Activated T-cell treated with anti-CD3 and anti-CD28 coated beads for 24 hours (primary cell): ENCODE measurements around the gene VSNL1.

Source experiments
- DNase-seq: peaks from one replicate; pipeline ENCODE4 v3.0.0-alpha.2; 2020; ENCODE audit warnings: low read depth

The VSNL1 gene

DNA sequence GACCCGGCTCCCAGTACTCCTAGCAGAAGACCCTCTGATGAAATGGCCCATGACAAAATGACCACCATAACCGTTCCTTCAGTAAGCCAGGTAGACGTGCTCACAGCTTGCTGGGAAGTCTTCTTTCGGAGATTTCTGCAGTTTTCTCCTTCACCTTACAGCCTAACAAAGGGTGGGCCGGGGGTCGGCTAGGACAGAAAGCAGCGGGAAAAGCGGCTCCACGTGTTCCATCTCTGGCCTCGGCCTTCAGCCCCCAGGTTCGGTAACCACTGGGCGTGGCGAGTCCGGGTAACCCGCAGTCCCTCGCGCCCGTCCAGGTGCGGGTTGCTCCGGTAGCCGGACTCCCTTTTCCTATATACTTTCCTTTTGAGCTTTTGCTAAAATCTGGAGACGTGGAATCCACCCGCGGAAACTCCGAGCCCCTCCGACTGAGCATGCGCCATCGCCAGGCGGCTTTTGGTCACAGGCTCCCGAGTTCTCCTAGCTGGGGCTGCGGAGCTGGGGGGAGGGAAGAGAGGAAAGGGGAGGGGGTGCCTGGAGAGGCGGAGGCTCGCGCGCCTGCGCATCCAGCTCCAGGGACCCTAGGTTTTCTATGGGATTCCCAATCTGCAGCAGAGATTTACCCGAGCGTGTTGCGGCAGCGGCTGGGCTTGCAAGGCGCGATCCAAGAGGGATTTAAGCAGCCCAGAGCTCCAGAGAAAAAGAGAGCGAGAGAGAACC, at the start of gene VSNL1:
VSNL1 (plus strand) TSS at position 604 of the 720 bp plus-strand sequence. CDS start 51,379 bp downstream, outside the sequence.
- no peak for DNase-seq

DNA sequence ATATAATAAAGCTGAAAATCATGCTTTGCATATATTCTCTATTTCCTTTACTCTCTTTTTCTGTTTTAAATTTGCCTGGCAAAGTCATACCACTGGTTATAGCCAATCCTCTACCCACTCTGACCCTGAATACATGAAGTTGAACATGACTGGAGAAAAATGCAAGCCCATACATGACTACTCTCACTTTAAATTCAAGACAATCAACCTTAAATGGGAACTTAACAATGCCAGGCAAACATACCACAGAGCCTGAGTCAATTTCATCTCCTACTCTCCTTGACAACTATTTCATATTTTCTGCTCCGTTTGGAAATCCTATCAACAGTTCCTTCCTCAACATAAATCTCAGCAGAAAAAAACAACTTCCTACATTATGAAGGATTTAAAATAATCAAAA, 44.9 kb upstream of the VSNL1 start:
- no peak for DNase-seq

DNA sequence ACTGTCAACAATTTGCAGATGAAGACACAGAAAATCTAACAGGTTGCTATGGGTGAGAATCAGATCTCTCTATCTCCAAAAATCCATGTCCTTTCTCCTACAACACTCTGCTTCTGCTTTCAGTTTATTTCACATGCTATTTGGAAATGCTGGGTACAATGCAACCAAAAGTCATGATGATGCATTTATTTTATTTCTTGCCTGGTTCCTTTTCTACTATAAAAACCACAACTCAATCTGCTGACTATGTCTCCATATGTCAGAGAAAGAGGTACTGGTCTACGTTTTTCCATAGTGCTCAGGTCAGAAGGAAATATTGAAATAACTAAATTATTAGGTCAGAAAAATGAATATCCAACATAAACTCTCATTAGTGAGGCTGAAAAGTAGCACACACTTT, 42.8 kb upstream of the VSNL1 start:
- no peak for DNase-seq

DNA sequence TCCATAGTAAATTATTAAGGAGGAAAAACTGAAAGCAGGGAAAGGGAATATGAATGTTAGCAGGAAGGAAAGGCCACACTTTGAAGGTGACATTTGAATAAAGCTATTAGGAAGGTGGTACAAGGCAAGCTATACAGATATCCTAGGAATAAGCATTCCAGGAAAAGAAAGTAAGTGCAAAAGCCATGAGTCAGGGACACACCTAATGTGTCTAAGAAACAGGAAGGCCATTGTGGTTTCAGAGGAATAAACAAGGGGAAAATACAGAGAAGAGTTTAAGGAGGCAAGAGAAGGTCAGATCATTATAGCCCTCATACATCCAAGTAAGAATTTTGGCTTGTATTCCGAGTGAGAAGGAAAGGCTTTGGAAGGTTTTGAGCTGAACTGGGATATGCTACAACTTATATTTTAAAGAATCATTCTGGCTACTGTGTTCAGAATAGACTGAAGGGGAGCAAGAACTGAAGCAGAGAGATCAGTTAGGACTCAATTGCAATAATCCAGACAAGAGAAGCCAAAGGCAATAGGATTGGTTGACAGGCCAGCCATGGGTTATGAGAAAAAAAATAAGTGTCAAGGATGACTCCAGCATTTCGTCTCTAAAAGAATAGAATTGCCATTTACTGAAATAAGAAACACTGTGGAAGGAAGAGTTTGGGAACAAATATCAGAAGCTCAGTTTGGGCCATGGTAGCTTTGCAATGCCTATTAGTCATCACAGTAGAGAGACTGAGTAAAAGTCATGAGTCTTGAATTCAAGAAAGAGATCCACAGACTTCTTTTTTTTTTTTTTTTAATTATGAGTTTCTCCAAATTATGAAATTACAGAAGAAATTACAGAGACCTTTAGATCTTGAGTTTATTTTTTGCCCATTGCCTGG, 33.5 kb upstream of the VSNL1 start:
- no peak for DNase-seq

DNA sequence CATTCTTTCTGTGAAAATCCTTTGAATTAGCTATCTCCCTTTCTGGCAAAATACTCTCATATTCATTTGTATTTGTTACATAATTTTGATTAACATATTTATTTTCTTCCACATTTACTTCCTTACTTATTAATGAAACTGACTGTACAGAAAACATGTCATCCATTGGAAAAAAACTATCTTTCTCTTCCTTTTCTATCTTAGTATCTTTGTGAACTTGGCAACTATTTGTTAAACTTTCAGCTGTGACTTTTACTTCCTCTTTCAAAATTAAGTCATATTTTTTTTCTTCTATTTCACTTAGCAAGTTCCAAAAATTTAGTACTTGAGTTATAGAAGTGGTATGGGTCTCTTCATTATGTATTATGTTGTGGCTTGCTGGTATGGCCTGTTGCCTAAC, 24.8 kb upstream of the VSNL1 start:
- no peak for DNase-seq

DNA sequence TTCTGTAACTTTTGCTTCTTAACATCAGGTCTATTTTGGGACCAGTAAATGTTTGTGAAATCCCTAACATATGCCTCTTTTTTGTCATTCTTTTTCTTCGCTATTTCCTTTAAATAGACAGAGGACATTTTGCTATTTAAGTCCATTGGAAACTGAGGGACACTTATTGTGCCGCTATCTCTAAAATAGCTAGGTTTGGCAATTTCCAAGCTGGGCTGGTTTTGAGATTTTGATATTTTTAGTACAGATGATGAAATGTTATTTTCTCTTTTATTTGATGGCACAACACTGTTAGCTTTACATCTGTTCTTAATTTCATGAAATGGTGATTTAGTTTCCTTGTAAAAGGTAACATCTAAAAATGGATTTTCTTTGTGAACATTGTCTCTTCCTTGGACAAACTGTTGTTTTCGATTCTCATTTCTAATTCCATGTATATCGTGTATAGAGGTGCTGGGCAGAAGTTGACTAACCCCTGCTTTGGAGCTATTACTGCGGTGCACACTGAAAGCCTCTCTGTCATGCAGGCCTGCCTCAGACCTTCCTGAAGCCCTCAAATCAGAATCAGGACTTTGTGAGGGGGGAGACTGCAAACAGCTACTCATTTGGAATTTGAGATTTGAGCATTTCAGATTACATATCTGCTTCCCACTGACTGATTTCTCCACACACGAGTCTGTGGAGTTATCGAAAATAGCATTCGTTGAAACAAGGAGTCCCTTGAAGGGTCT, 22.9 kb upstream of the VSNL1 start:
- no peak for DNase-seq

DNA sequence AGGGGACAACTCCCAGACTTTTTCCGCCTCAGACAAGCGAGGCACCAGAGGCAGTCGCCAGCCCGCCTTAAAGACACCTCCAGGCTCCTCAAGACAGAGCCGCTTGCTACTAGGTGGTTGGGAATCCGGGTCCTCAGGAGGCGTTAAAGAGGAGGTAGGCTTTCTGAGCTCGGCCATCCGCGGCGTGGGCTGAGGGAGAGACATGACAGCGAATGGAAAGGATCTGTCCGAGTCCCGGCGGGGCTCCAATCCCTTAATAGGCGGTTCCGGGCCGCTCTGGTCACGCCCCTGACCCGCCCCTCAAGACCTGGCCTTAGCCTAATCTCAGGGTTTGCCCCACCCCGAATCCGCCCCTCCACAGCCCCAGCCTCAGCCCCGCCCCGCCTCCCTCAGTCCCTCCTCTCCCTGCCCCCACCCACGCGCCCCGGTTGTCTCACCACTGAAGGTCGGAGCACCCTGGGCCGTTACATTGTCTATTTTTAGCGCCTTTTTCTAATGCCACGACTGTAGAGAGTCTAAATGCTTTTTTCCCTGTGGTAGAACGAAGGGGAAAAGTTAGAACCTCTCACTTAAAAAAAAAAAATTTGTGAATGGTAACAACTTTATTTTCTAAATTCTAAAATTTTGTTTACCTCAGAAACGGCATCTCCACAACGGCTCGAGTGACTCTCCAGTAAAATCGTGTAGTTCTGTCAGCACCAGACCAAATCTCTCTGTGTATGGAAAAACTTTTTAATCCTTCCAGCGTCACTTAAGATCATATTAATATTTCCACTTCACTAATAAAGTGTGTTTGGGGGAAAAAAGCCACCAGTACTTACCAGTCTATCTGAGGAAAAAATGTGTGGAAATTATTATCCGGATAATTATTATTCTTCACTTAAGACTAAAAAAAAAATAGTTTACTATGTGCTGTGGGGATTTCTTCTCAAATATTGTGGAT, 22.0 kb upstream of the VSNL1 start, which contains the start of gene RAD51AP2:
RAD51AP2 (minus strand) TSS at position 229 of the 943 bp plus-strand sequence; CDS start at position 204, 25 bp downstream.
- no peak for DNase-seq

DNA sequence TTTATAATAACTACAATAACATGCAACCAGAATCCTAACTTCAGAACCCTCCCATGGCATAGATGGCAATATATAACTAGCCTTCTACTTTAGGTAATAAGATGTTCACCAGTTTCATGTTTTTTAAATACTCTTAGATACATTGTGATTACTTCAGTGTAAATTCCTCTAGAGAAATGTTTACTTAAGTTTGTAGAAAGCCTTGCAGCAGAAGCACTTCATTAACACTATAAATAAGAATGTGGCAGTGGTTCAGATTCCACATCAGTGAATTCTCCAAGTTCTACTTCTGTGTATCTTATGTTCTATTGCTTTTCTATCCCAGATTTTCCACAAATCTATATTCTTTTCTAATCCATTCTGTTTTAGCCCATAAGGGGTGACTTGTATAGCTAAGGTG, 21.0 kb upstream of the VSNL1 start:
- DNase-seq: no peak

DNA sequence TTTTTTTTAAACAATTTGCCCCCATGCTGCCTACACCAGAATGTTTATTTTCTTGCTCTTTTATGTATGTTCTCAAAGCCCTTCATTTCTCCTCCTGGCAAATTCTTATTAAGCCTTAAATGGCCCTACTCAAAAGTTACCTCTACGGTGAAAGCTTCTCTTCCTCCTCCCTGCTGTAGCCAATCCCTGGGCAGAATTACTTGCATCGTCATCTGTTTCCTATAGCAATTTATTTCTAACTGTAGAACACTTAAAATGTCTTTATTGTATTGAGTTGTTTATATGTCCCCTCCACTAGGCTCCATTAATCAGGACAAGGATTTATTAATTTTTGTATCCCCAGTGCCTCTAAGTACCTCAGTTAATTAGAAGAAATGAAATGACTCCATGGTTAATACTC, 19.7 kb upstream of the VSNL1 start:
- no peak for DNase-seq

DNA sequence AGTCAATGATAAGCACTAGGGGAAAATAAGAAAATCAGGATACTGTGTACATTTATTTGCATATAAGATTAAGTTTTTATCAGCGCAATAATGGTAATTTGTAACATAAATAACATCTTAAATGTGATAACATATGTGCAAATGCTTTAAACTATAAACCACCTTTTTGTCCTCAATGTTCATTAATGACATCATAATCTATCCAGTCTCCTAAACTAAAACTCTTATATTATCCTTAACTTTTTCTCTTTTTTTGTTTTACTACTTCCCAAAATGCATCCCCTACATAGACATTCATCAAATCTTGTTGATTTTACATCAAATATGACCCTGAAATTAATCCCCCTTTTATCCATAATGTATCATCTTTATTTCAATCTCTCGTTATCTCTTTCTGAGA, 18.9 kb upstream of the VSNL1 start:
- no peak for DNase-seq

DNA sequence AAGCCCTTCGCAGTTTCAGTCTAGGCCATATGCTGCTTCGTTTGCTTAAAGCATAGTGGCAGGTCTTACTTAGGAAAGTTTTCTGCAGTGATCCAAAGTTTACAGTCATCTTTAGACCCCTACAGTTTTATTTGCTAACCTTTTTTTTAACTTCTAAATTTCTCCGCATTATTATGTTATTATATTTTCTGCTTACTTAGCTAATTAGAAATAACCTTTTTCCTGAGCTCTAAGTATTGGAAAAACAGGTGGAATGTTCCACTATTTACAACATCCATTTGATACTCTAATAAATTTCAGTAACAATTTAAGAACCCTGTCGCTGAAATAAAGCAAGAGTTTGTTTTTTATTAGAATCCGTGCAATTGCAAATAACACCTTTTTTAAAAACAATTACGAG, 18.2 kb upstream of the VSNL1 start:
- no peak for DNase-seq

DNA sequence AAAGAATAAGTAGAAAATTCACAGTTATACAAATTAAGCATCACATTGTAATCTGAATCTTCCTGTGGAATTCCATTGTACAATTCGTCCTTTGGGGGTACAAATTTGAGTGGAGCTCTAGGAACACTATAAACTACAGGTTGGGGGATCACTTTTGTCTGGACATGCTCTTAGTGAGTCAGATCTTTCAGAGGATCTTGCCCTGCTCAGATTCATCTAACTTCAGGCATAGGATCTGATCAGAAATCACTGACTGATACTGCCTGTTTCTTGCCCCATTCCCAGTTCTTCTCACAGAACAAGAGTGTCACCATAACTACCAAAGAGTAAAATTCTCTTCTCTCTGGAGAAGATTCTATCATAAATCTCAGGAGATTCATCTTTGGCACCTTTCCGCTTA, 10.7 kb upstream of the VSNL1 start:
- no peak for DNase-seq

DNA sequence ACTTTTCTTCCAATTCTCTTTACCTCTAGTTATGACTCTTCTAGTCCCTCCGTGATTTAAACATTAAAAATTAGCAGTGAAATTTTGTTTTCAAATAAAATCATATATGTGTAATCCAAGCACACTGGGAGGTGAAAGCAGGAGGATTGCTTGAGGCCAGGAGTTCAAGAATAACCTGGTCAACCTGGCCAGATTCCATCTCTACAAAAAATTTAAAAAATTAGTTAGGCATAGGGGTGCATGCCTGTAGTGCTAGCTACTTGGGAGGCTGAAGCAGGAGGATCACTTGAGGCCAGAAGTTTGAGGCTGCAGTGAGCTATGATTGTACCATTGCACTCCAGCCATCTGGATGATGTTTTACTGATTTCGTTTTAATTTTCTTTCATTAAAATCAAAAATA, 7.0 kb upstream of the VSNL1 start:
- no peak for DNase-seq

DNA sequence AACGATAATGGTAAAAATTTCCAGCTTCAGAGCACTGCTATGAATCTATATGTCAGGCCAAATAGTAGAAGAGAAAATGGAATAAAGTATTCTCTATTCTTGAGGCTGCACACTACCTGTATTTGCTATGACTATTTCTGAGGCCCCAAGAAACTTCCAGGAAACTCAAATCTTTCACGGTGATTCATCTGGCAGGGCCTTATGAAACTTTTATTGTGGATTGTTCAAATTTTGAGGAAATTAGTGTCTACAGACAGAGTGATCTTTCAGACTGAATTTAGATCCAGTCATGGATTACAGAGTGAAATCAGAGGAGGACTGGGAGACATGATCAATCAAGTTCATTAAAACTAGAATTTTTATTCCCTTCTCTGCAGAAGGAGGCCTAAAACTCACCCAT, 4.1 kb upstream of the VSNL1 start:
- DNase-seq: no peak

DNA sequence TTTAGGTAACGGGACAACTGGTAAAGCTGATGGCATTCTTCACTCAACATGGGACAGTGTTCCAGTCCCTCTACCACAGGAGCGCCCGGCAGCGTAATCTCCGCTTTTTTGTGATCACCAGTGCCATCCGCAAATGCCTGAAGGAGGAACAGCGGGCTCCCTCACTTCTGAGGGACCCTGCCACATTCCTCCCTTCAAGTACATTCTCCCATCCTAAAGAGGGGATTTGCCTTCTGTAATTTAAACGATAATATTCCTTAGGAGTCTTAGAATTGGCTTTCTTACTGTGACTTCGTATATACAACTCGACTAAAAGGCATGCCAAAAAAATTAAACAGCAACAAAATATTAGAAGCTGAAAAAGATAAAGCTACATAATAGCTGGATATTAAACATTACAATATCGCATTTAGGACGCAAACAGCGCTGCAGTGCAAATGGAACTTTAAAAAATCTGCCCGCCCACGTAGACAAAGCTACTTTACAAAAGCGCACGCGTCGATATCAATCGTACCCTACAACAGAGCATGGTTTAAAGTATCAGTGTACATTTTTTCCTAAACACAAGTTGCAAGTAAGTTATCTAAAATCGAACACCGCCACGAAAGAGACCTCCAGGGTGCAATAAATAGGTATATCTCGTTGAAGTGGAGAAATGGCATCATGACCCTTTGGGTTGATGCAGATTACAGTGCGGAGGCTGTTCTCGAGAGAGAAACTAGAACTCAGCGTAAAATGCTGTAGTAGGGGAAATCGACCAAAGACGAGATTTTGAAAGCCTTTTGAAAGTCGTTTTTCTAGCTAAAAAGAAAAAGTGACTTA, 2.3 kb upstream of the VSNL1 start:
- no peak for DNase-seq

DNA sequence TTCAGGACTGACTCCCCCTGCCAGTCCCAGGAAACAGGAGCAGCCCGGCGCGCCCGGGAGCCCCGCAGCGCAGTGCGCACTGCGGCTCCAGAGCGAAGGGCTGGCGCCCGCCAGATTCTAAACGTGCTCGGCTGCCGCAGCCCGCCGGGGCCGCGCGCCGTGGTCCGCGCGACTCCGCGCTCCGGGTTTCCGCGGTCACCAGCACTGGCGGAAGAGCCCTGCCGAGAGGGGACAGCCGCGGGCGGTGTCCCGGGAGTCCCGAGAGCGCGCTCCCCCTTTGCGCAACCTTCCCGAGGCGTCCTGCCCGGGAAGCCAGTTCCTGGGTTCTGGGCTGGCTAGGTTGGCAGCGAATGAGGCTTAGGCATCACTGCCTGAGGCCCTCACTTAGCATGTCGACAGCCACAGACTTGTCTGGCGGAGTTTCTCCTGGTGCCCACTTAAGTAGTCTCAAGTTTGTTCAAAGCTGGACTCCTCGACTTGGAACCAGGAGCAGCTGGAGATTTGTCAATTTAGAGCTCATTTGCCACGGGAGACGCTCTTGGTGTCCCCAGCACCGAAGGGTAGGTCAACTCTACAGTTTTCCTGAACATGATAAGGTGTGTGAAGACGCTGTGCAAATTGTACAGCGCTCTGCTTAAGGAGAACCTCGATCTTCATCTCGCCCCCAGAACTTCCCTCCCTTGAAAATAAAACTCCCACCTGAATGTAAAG, 1.5 kb upstream of the VSNL1 start:
- DNase-seq: no peak

DNA sequence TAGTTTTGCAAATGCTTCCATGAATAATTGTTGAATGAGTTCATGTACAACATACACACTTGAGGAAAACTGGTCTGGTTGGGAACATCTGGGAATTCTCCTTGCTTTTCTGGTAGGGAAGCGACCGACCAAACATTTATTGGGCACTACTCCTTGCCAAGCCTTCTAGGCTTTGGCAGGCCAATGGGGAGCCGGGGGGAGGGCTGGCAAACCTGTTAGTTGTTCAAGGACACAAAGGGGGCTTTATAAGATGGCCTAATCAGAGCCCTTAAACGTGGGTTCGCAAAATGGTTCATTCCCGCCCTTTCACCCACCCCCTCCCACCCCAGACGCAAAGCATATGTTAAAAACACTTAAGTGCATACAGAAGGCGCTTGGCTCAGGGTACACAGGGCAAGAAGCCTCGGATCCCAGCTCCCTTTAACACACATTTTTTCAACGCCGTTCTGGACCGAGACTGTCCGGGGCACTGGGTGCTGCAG, 844 bp upstream of the VSNL1 start:
- DNase-seq: no peak

DNA sequence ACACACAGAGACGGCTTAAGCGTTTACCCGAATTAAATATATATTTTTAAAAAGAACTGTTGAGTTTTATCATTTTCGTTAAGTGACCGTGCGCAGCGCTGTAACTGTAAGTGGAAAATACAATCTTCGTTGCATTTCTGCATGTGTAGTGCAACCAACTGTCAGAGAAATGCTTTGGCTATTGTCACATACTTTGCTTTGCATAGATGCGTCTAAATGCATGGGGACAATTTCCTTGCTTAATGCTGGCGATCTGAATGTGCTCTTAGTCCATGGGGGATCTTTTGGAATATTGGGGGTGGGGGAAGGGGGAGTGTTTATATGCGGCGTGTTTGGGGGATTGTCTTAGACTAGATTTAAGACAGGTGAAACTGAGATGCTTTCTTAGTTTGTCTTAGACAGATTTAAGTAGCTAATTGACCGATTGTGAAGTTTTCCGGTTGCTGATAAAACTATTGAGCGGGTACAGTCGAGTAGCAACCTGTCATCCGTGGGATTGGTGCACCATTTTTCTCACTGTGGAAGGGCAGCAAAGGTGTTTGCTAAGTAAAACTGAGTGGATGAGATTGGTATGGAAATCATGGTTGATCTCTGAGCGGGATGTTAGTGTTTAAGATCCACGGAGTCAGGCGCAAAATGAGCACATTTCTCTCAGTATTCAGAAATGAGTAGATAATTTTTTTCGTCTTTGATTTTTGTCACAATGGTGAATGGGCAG, 476 bp downstream of the VSNL1 start:
- no peak for DNase-seq

DNA sequence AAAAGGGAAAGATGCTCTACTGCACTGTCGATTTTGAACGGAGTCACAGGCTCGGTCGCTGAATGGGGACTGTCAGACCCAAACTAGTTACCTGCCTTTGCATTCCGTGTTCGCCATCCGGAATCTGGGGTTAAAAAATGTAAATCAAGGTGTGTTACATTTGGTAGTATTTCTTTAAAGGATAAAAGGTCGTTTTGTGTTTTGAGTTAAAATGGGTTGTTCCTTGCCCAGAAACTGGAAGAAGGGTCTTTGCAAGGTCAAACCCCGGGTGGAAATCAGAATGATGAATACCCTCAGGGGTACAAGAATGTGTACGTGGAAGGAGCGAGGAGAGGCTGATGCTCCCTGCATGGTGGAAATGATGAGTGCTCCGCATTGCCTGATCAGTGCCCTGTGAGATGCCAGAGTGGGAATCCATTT, 1.0 kb downstream of the VSNL1 start:
- DNase-seq: no peak
